OCI-LY1 (cell line): Measurements from ENCODE around the gene ALDH16A1.

ENCODE experiments used
- H2AFZ ChIP-seq: fragments of 200-600 bp; sonication (generic), shearing (Covaris generic); 2 replicates; pipeline ENCODE4 v1.6.0; 2014; ENCODE audit warnings: antibody characterized with exemption, mild to moderate bottlenecking, low read length
- H3F3A ChIP-seq: fragments of 200-600 bp; sonication (generic), shearing (Covaris generic); 2 replicates; pipeline ENCODE4 v1.6.0; 2014; ENCODE audit warnings: mild to moderate bottlenecking, antibody characterized with exemption, low read length, moderate library complexity; ENCODE audit not compliant: insufficient read depth
- H3K27ac ChIP-seq: fragments of 200-600 bp; sonication (generic); 2 replicates; pipeline ENCODE4 v1.5.1; 2014; ENCODE audit warnings: low read length, mixed run types, mild to moderate bottlenecking, low read depth; ENCODE audit not compliant: poor library complexity, severe bottlenecking
- H3K27me3 ChIP-seq: fragments of 200-600 bp; sonication (generic); 2 replicates; pipeline ENCODE4 v1.6.0; 2014; ENCODE audit warnings: antibody characterized with exemption, mild to moderate bottlenecking, low read length, moderate library complexity; ENCODE audit not compliant: insufficient read depth
- H3K36me3 ChIP-seq: fragments of 200-600 bp; sonication (generic); 2 replicates; pipeline ENCODE4 v1.6.1; 2014; ENCODE audit warnings: mild to moderate bottlenecking, antibody characterized with exemption, low read length, moderate library complexity, mixed read lengths; ENCODE audit not compliant: insufficient read depth
- H3K4me1 ChIP-seq: fragments of 200-600 bp; sonication (generic); 2 replicates; pipeline ENCODE4 v1.5.1; 2014; ENCODE audit warnings: mild to moderate bottlenecking, low read length, moderate library complexity; ENCODE audit not compliant: insufficient read depth, severe bottlenecking
- H3K4me2 ChIP-seq: fragments of 200-600 bp; sonication (generic), shearing (Covaris generic); 2 replicates; pipeline ENCODE4 v1.6.1; 2014; ENCODE audit warnings: low read length
- H3K4me3 ChIP-seq: fragments of 200-600 bp; sonication (generic); 2 replicates; pipeline ENCODE4 v1.5.1; 2014; ENCODE audit warnings: low read length, low read depth, mild to moderate bottlenecking, mixed read lengths; ENCODE audit not compliant: poor library complexity, severe bottlenecking
- H3K79me2 ChIP-seq: fragments of 200-600 bp; shearing (Covaris generic); 2 replicates; pipeline ENCODE4 v1.6.1; 2016; ENCODE audit warnings: mixed run types, low read length, mixed read lengths; ENCODE audit not compliant: insufficient read depth
- H3K9ac ChIP-seq: fragments of 200-600 bp; sonication (generic), shearing (Covaris generic); 2 replicates; pipeline ENCODE4 v1.6.1; 2014; ENCODE audit warnings: mild to moderate bottlenecking, low read length, mixed read lengths
- H3K9me2 ChIP-seq: fragments of 200-600 bp; sonication (generic), shearing (Covaris generic); 2 replicates; pipeline ENCODE4 v1.6.1; 2014; ENCODE audit warnings: low read depth, mild to moderate bottlenecking, low read length, mixed read lengths
- H3K9me3 ChIP-seq: fragments of 200-600 bp; shearing (Covaris generic); 2 replicates; pipeline ENCODE4 v1.6.1; 2014; ENCODE audit warnings: low read length, mixed read lengths
- H4K20me1 ChIP-seq: fragments of 200-600 bp; sonication (generic), shearing (Covaris generic); 2 replicates; pipeline ENCODE4 v1.6.0; 2016; ENCODE audit warnings: mild to moderate bottlenecking, low read length; ENCODE audit not compliant: insufficient read depth
- EZH2 ChIP-seq: fragments of 200-600 bp; sonication (generic), shearing (Covaris generic); IDR thresholded peaks from 2 replicates; pipeline ENCODE4 v1.8.0; 2017; ENCODE audit warnings: borderline replicate concordance, mixed run types, mild to moderate bottlenecking, antibody characterized with exemption, low read length, moderate library complexity, mixed read lengths
- TF ChIP-seq, protein P1 (sequence below): fragments of 200-600 bp; sonication (generic), shearing (Covaris generic); IDR thresholded peaks from 2 replicates; pipeline ENCODE4 v1.5.1; 2017; ENCODE audit warnings: mild to moderate bottlenecking, antibody characterized with exemption, low read length, moderate library complexity, mixed read lengths

The ALDH16A1 gene

DNA sequence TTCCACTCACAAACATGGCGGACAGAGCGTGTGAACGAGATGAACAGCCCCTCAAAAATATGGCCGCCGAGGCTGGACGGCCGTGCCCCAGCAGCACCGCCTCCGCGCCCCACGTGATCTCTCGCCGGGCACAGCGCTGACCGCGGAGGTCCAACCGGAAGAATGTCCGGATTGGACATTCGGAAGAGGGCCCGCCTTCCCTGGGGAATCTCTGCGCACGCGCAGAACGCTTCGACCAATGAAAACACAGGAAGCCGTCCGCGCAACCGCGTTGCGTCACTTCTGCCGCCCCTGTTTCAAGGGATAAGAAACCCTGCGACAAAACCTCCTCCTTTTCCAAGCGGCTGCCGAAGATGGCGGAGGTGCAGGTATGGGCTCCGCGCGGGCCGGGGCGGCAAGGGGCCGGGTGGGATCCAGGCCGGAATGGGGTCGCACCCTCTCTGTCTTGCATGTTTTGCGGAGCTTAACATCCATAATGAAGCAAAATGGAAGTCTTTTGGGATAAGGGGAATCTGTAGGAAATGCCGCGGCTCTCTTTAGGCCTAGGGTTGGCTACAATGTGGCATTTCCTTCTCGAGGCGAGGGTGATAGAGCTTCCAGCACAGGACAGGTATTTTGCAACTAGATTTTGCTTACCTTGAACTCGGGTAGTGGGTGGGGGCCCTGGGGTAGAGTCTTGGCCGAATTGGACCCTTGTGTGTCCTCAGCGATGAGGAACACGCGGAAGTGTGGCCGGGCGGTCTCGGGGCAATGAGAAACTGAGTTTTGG lies 34.4 kb downstream of the ALDH16A1 start, which contains the start of gene RPL13A:
RPL13A (plus strand) TSS at position 332 of the 769 bp plus-strand sequence; CDS start at position 354, 22 bp downstream.
- peaks cover 8% of the 10 kb centered on the region for H3F3A ChIP-seq
- peak within 1 kb of the TSS; percentile 84 for H3K4me3 ChIP-seq
- H2AFZ ChIP-seq = no peak within 1 kb of the TSS
- peak within 1 kb of the TSS; percentile 84 for H3K27ac ChIP-seq
- no peaks in the 10 kb centered on the region for H3K27me3 ChIP-seq
- TF ChIP-seq, protein P1, sequence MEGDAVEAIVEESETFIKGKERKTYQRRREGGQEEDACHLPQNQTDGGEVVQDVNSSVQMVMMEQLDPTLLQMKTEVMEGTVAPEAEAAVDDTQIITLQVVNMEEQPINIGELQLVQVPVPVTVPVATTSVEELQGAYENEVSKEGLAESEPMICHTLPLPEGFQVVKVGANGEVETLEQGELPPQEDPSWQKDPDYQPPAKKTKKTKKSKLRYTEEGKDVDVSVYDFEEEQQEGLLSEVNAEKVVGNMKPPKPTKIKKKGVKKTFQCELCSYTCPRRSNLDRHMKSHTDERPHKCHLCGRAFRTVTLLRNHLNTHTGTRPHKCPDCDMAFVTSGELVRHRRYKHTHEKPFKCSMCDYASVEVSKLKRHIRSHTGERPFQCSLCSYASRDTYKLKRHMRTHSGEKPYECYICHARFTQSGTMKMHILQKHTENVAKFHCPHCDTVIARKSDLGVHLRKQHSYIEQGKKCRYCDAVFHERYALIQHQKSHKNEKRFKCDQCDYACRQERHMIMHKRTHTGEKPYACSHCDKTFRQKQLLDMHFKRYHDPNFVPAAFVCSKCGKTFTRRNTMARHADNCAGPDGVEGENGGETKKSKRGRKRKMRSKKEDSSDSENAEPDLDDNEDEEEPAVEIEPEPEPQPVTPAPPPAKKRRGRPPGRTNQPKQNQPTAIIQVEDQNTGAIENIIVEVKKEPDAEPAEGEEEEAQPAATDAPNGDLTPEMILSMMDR = no peak
- TF ChIP-seq EZH2 = no peak
- H3K79me2 ChIP-seq = peaks cover 23% of the 10 kb centered on the region
- peaks cover 29% of the 10 kb centered on the region for H3K4me1 ChIP-seq
- no peaks in the 10 kb centered on the region for H3K9me2 ChIP-seq
- no peaks in the 10 kb centered on the region for H4K20me1 ChIP-seq
- H3K9me3 ChIP-seq = no peaks in the 10 kb centered on the region
- H3K4me2 ChIP-seq = peak within 1 kb of the TSS; percentile 85
- H3K36me3 ChIP-seq = peaks cover 50% of the 10 kb centered on the region
- H3K9ac ChIP-seq = peak within 1 kb of the TSS; percentile 96

DNA sequence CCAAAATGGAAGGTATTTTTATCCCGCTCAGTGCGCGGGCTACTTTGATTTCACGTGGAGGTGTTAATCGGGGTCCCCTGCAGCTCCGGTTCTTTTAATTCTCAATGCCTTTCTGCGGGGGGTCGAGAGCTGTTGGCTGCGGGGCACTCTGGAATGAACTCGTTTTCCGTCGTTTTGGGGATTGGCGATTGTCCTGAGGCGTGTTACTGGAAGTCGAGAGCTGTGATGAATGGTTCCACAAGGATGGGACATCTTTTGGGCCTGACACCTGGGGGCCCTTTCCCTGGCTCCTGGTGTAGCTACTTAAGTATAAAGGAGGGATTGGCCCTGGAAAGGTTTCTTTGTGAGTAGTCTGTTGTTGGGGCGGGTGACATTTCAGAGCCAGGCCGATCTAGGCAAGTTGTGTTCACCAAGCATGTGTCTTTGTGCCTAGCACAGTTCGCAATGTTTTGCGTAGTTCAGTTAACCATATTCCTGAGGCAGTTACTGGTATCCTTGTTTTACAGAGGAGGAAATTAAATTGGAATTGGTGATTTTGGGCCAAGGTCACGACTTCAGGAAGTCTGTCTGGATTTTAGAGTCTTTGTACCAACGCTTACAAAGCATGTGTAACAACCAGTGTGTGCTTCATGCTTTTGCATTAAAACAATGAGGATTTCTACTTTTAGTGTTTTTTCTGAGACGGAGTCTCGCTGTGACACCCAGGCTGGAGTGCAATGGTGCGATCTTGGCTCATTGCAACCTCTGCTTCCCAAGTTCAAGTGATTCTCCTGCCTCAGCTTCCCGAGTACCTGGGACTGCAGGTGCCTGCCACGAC lies 35.2 kb downstream of the ALDH16A1 start:
- H3K9me3 ChIP-seq = no peaks in the 10 kb centered on the region
- H3F3A ChIP-seq = peaks cover 15% of the 10 kb centered on the region
- no peaks in the 10 kb centered on the region for H4K20me1 ChIP-seq
- H3K4me1 ChIP-seq = peaks cover 29% of the 10 kb centered on the region
- H3K27ac ChIP-seq = peak overlapping the region; percentile 84
- peaks cover 58% of the 10 kb centered on the region for H3K36me3 ChIP-seq
- TF ChIP-seq, protein P1 = no peak
- TF ChIP-seq EZH2 = no peak
- H3K9me2 ChIP-seq = no peaks in the 10 kb centered on the region
- H2AFZ ChIP-seq = no peak overlapping the region
- H3K9ac ChIP-seq = peak overlapping the region; percentile 96
- peaks cover 23% of the 10 kb centered on the region for H3K79me2 ChIP-seq
- H3K4me3 ChIP-seq = peak overlapping the region; percentile 84
- H3K27me3 ChIP-seq = no peaks in the 10 kb centered on the region
- H3K4me2 ChIP-seq = peak overlapping the region; percentile 85

DNA sequence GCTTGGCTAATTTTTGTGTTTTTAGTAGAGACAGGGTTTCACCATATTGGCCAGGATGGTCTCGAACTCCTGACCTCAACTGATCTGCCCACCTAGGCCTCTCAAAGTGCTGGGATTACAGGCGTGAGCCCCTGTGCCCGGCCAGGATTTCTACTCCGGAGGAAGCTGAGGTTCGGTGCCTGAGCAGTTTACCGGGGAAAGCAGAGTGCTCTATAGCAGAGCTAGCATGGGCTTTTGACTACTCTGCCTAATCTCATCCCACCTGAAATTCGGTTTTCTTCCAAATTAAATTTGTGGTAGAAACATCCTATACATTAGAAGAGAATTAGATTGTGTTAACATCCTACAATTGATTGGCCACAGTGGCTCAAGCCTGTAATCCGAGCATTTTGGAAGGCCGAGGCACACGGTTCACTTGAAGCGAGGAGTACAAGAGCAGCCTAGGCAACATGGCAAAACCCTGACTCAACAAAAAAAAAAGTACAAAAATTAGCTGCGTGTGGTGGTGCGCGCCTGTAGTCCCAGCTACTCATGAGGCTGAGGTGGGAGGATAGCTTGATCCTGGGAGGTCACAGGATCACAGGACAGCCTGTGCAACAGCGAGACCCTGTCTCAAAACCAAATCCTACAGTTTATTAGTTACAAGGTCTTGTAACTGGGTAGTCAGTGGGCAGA lies 36.0 kb downstream of the ALDH16A1 start:
- Histone ChIP-seq H3K9me3 (no peaks in the 10 kb centered on the region), H4K20me1 (no peaks in the 10 kb centered on the region), H3K27me3 (no peaks in the 10 kb centered on the region), H3K79me2 (peaks cover 23% of the 10 kb centered on the region), H3K9me2 (no peaks in the 10 kb centered on the region), H3K4me2 (peak overlapping the region; percentile 85), H3K27ac (peak overlapping the region; percentile 84), H3K4me3 (peak overlapping the region; percentile 84), H3K9ac (peak overlapping the region; percentile 96), H3F3A (peaks cover 16% of the 10 kb centered on the region), H3K4me1 (peaks cover 29% of the 10 kb centered on the region), H2AFZ (no peak overlapping the region), H3K36me3 (peaks cover 61% of the 10 kb centered on the region)
- TF ChIP-seq, protein P1 = no peak
- TF ChIP-seq EZH2 = no peak
